ENCODE data around the gene TAB3. TPM values are rescaled to one million over a fixed set of nuclear protein-coding genes. Genes with fewer than 3 reads are reported as not detected.

TAB3 gene
- total and polyA plus RNA-seq, 10 of the 15 experiments (the other 5 are each of a cell fraction or from before 2014, with no cell fraction given) = 1.7 to 22.1 (median 9.1) TPM

DNA sequence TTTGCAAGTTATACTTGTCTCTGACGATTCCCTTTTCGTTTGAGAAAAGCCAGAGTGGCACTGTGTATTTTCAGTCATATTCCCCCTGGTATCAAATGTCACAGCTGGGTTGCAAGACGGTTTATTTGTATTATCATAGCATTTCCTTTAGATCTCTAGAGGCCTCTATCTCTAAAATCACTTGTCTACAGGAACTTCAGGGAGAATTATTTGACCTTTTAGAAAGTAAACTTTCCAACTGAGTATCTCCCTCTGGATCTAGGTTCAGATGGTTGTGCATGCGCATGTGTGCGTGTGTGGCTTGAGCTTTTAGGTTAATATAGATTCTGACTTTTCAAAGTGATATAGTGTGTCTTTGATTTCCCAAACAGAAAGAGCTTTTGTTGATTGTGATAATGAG is 15.1 kb upstream of the TAB3 start (continued):
- no peak for TF ChIP-seq MEF2A (IDR thresholded peaks at IDR 0.05; ENCODE audit: insufficient read depth, low read depth, low read length)
- no peak for TF ChIP-seq KDM1A (IDR thresholded peaks at IDR 0.05; ENCODE audit: borderline replicate concordance)

- Histone ChIP-seq H3K36me3 (ENCODE audit: control insufficient read depth in 2 of 2, insufficient read depth in 2 of 2, low read length in 1 of 2) (no peaks in the 10 kb centered on the region), H2AFZ (ENCODE audit: control insufficient read depth, low read depth, low read length) (no peak overlapping the region), H3K9ac (ENCODE audit: control insufficient read depth, insufficient read depth, low read length) (no peak overlapping the region), H3K27ac (ENCODE audit: control insufficient read depth, insufficient read depth) (no peak overlapping the region), H3K4me1 (ENCODE audit: control insufficient read depth, insufficient read depth, low read length) (no peaks in the 10 kb centered on the region), H3K4me2 (ENCODE audit: control insufficient read depth, insufficient read depth) (no peak overlapping the region), H3K9me3 (replicated peaks; ENCODE audit: control insufficient read depth, insufficient read depth, low read length) (no peaks in the 10 kb centered on the region), H4K20me1 (ENCODE audit: control insufficient read depth, insufficient read depth) (no peaks in the 10 kb centered on the region), H3K27me3 (replicated peaks in 1 of 2; ENCODE audit: control insufficient read depth in 2 of 2, insufficient read depth in 2 of 2, low read length in 1 of 2) (no peaks in the 10 kb centered on the region; a peak in 1 of 4 replicates), H3K4me3 (no peak overlapping the region), H3K79me2 (ENCODE audit: control insufficient read depth, insufficient read depth, low read length) (no peaks in the 10 kb centered on the region)
- DNase-seq (ENCODE audit: low read depth, low spot score) (no peak), ATAC-seq (peak; percentile 40; the same call in 2 of the 3 replicates), FAIRE-seq (no peak)
- ChIA-PET SMC1A (ENCODE audit: uncharacterized antibody, unreplicated experiment) (no interaction called here), POLR2A (no interaction called here), RAD21 (ENCODE audit: unreplicated experiment) (no interaction called here), CTCF (no interaction called here)
- in situ Hi-C loops (cut with MboI) (no loop called here), intact Hi-C loops (cut with micrococcal nuclease; ENCODE audit: unreplicated experiment) (no loop called here)
- TF ChIP-seq MYB (IDR thresholded peaks at IDR 0.05; ENCODE audit: borderline replicate concordance, low read depth, low read length) = no peak
- TF ChIP-seq JUNB (IDR thresholded peaks at IDR 0.05) = 0 out of 2 replicates have a peak, but pooled peaks have one; percentile 13
- TF ChIP-seq NBN (IDR thresholded peaks at IDR 0.05) = no peak
- no peak for TF ChIP-seq NFYB (IDR thresholded peaks at IDR 0.05; ENCODE audit: insufficient read depth, low read depth, low read length)
- no TSS peak for BruUV-seq (replicated peaks)
These were observed 11.2 kb upstream of the TAB3 start for GRCh38 chrX:30900227-30900626.

- intact Hi-C loops (cut with micrococcal nuclease; ENCODE audit: unreplicated experiment) = no loop called here
- no peak for TF ChIP-seq IKZF1 (conservative IDR thresholded peaks at IDR 0.05)
- no peak for TF ChIP-seq STAT1 (conservative IDR thresholded peaks at IDR 0.05)
- TF ChIP-seq GATAD2B (conservative IDR thresholded peaks at IDR 0.05; ENCODE audit: low read depth) = no peak
- TF ChIP-seq MTA2 (IDR thresholded peaks at IDR 0.05; ENCODE audit: low read depth) = no peak
- TF ChIP-seq, protein P1, sequence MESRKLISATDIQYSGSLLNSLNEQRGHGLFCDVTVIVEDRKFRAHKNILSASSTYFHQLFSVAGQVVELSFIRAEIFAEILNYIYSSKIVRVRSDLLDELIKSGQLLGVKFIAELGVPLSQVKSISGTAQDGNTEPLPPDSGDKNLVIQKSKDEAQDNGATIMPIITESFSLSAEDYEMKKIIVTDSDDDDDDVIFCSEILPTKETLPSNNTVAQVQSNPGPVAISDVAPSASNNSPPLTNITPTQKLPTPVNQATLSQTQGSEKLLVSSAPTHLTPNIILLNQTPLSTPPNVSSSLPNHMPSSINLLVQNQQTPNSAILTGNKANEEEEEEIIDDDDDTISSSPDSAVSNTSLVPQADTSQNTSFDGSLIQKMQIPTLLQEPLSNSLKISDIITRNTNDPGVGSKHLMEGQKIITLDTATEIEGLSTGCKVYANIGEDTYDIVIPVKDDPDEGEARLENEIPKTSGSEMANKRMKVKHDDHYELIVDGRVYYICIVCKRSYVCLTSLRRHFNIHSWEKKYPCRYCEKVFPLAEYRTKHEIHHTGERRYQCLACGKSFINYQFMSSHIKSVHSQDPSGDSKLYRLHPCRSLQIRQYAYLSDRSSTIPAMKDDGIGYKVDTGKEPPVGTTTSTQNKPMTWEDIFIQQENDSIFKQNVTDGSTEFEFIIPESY (IDR thresholded peaks at IDR 0.05) = no peak
- TF ChIP-seq ZZZ3 (IDR thresholded peaks at IDR 0.05; ENCODE audit: control insufficient read depth, insufficient read length, low read depth) = no peak
- 14% methylated on average over 5 of the region's 5 CpGs for WGBS (ENCODE audit: insufficient coverage, insufficient replicate concordance, low lambda C conversion rate, missing lambda C conversion rate)
- Histone ChIP-seq H3K27me3 (replicated peaks in 1 of 2; ENCODE audit: control insufficient read depth in 2 of 2, insufficient read depth in 2 of 2, low read length in 1 of 2) (no peaks in the 10 kb centered on the region; a peak in 1 of 4 replicates), H3K4me3 (no peak overlapping the region), H3K79me2 (ENCODE audit: control insufficient read depth, insufficient read depth, low read length) (no peaks in the 10 kb centered on the region), H2AFZ (ENCODE audit: control insufficient read depth, low read depth, low read length) (no peak overlapping the region), H3K9me3 (replicated peaks; ENCODE audit: control insufficient read depth, insufficient read depth, low read length) (no peaks in the 10 kb centered on the region), H4K20me1 (ENCODE audit: control insufficient read depth, insufficient read depth) (no peaks in the 10 kb centered on the region), H3K4me2 (ENCODE audit: control insufficient read depth, insufficient read depth) (no peak overlapping the region), H3K9ac (ENCODE audit: control insufficient read depth, insufficient read depth, low read length) (no peak overlapping the region), H3K27ac (ENCODE audit: control insufficient read depth, insufficient read depth) (no peak overlapping the region), H3K4me1 (ENCODE audit: control insufficient read depth, insufficient read depth, low read length) (no peaks in the 10 kb centered on the region), H3K36me3 (ENCODE audit: control insufficient read depth in 2 of 2, insufficient read depth in 2 of 2, low read length in 1 of 2) (no peaks in the 10 kb centered on the region)
- ChIA-PET SMC1A (ENCODE audit: uncharacterized antibody, unreplicated experiment) (no interaction called here), POLR2A (no interaction called here), RAD21 (ENCODE audit: unreplicated experiment) (no interaction called here), CTCF (no interaction called here)
- ATAC-seq (no peak), FAIRE-seq (no peak), DNase-seq (ENCODE audit: low read depth, low spot score) (no peak)
- BruUV-seq (replicated peaks) = no TSS peak
- in situ Hi-C loops (cut with MboI) = no loop called here
These were observed 9.8 kb upstream of the TAB3 start for GRCh38 chrX:30898886-30899285.

Measured in GM12878 (cell line).